HG02642 (cell line): Measurements from ENCODE around the gene SRSF1.
"Not testable (repeated sequence)": the region's sequence is repeated elsewhere in the genome, so short reads cannot be mapped to it uniquely, and the experiment has no call there.

Experiments used
- ATAC-seq: cut with Tn5 transposase; IDR thresholded peaks from one replicate; pipeline ENCODE4 v1.9.1; 2021; ENCODE audit warnings: mild to moderate bottlenecking; ENCODE audit not compliant: unreplicated experiment, poor library complexity

Gene SRSF1

DNA sequence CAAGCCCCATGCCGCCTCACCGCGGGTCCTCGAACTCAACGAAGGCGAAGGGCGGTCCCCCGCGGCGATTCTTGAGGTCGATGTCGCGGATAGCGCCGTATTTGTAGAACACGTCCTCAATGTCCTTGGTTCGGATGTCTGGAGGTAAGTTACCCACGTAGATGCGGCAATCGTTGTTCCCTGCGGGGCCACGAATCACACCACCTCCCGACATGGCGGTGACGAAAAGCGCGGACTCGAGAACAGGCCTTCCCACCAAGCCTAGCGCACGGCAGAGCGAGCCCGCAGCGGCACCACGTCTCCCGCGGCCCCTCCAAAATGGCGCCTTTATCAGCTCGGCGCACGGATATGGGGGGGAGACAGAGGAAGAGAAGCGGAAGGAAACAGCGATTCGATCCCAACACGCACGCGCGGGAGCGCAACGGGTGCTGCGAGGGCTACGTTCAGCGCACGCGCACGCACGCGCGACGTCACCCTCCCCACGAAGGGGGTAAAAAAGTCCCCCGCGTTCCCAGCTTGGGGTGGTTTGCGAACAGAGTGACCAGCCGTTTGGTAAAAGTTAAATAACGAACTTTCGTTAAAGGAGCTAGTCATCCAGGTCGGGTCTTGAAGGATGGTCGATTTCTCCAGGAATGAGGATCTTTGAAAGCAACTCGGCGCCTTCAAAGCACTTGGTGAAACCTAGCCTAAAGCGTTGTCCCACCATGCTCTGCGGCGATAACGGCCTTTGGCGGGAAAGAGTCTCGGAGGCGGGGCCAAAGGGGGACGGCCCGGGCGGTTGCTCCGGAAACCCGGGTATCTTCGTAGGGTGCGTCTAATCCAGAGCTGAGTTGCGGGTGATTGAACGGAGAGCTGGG, at the start of gene SRSF1:
Gene SRSF1 (minus strand): TSS at position 323 of the 857 bp plus-strand sequence. CDS start 109 bp downstream, at position 214.
- peak; percentile 88 for ATAC-seq

DNA sequence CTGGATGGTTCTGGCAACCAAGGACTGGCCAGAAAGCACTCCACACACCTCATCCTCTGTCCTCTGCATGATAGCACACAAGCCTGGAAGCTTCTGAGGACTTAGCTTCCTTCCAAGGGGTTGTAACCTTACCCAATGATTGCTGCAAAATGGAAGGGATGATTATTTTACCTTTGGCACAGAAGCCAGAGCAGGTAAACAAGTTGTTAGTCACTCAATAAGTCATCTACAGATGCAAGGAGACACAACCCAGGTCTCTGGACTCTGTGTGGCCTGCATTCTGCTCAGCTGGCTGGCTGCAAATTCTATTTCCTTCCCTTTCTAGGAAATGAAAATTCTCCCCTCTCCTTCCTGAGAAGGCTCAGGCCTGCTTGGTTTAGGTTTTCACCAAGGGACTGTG, 49.4 kb upstream of the SRSF1 start:
- ATAC-seq: no peak

DNA sequence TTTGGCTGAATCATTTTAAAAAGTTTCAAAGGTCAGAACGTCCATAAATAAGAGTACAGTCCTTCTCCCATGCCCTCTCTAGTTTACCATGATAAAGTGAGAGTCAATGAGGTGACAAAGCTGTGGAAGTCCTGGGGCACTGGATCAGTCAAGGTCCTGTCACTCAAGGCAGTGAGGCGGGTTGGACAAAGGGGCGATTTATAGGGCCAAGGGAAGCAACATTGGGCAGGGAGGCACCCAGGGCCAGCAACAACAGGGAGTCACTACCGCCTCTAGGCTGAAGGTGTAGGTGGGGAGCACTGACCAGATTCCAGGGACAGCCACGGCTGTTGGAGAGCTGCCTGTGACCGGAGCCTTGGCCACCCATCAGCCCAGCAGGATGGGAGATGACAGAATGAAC, 47.6 kb upstream of the SRSF1 start:
- ATAC-seq: no peak

DNA sequence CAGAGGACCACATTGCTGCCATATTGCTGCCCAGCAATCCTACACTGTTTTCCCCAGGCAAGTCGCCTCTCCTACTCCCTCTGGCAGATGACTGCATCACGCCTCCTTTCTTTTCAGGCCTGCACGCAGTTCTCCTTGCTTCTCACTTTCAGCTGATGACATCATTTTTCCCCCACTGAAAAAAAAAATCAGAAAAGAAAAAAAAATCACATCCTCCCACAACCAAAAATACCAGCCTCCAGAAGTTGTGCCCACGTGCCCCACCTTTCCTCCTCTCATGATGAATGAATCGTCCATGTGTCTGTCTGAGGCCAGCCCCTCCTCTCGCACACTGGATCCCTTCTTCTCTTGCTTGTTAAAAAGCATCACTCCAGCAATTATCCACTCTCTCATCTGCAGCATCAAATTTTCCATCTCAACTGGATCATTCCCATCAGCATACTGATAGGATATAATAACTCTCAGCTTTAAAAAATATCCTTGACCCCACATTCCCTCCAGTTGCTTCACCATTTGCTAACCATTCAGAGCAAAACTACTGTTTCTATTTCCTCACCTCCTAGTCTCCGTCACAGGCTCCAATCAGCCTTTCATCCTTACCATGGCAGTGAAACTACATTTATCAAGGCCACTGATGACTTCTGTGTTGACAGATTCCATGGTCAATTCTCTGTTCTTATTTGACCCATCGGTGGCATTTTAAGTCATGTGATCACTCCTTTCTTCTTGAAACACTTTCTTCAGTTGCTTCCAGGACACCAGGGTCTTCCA, 46.1 kb upstream of the SRSF1 start:
- no peak for ATAC-seq

- no peak for ATAC-seq
These were observed 45.4 kb upstream of the SRSF1 start for GRCh38 chr17:58052407-58052806.

- no peak for ATAC-seq
These were observed 44.4 kb upstream of the SRSF1 start for GRCh38 chr17:58051468-58051867.

DNA sequence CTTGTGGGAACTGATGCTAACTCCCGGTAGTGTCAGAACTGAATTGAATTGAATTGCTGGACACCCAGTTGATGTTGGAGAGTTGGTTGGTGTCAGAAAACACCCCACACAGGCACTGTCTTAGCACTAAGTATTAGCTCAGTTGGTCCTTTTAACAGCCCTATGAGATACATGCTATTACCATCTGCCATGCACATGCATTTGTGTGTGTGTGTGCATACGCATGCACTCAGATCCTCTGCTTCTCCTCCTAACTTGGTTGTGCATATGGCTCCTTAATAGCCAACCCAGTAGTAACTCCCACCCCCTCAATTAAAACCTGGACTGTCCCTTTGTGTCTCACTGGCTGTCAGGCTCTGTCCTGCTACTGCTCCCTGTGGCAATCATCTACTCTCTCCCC, 43.9 kb upstream of the SRSF1 start:
- no peak for ATAC-seq

GRCh38 chr17:58049533-58049932, 42.5 kb upstream of the SRSF1 start:
- no peak for ATAC-seq

- ATAC-seq: no peak
These were observed 40.5 kb upstream of the SRSF1 start for GRCh38 chr17:58047376-58048150.

GRCh38 chr17:58046239-58047094, 39.4 kb upstream of the SRSF1 start:
- ATAC-seq: no peak

GRCh38 chr17:58044256-58044655, 37.2 kb upstream of the SRSF1 start:
- ATAC-seq: not testable (repeated sequence)

DNA sequence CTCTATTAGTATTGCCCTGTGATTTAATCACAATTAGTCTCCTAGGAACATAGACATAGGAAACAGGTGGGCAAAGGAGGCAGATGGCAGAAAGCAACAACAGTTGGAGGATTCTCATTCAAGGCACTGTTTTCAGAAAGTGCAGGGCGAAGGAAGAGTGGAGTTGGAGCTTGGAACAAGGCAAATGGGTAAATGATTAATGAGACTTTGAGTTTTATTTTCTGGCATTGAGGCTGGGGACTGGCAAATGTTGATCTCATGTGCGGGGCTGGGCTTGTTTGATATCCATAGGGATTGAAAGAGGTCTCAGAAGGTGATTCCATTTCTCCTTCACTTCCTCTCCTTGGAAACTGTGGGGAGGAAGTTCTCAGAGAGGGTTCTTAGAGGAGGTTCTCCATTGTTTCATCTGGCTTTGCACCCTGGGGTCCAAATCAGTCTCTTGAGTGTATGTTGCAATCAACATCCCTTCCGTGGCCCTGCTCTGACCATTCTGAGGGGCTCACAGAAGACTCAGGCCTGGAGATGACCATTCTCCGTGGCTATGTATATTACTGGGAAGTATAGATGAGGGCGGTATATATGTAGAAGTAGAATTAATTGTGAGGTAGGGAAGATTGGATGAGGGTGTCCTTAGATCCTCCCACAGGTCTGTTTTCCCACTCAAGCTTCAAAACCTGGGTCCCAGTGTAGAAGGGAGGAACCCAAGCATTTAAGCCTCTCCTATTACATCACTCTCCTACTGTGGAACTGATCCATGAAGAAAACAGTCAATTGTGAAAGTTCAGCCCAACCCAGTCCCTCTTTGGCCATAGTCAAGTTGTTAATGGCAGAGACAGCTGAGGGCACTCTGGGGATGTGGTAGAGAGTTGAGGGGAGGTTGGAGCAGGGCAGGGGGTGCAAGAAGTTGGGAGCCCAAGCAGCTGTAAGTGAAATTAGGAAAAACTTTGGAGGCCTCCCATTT, 36.5 kb upstream of the SRSF1 start:
- ATAC-seq: no peak

DNA sequence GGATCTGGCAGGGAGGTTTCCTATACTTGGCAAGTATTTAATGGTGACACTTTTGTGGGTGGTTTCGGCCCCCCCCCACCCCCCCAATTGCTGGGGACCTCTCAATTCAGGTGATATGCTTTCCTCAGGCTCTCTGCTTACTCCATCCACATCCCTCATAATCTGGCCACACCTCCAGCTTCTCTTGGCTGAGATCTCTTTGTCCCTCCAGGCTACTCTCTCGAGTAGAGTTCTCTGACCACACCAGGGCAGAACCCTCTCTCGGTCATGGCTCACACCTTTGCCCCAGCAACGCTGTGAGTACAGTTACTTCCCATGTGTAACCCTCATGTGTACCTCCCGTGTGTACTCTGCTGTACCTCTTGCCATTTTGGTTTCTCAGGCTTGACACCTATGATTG, 34.1 kb upstream of the SRSF1 start:
- ATAC-seq: no peak

- ATAC-seq: no peak
These were observed 33.3 kb upstream of the SRSF1 start for GRCh38 chr17:58040386-58040785.

GRCh38 chr17:58039975-58040374, 32.9 kb upstream of the SRSF1 start:
- no peak for ATAC-seq

DNA sequence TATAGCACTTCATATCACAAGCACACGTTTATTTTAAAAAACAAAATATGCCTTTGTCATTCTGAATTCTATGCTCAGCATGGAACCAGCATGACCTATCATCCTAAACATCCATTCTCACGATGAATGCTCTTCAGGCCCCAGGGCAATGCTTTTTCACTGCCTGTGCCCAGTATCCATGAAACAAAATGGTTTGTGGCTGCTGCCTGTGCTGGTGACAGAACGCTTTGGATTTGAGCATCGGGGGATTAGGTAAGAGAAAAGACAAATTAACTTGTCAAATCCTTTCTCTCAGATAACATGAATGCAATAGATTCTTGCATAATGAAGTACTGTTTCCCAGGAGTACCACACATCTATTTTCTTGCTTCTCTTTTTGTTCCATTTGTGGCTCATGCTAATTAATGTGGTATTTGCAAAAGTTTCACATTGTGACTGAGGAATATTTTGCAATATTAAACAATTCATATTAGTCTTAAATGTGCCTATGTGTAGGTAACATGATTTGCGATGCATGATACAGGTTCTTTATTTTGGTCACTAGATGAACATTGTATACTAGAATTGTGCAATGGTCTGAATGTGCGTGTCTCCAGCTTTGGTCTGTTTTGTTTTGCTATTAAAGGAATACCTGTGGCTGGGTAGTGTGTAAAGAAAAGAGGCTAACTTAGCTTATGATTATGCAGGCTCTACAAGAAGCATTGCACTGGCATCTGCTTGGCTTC, 25.8 kb upstream of the SRSF1 start:
- no peak for ATAC-seq

DNA sequence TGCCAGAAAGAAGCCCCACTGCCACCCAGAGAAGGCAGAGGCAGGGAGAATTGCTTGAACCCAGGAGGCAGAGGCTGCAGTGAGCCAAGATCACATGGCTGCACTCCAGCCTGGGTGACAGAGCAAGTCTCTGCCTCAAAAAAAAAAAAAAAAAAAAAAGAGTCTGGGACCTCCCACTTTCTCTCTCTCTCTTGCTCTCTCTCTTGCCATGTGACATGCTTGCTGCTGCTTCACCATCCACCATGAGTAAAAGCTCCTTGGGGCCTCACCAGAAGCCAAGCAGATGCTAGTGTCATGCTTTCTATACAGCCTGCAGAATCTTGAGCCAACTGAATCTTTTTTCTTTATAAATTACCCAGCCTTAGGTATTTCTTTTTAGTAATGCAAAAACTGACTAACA, 21.5 kb upstream of the SRSF1 start:
- no peak for ATAC-seq

DNA sequence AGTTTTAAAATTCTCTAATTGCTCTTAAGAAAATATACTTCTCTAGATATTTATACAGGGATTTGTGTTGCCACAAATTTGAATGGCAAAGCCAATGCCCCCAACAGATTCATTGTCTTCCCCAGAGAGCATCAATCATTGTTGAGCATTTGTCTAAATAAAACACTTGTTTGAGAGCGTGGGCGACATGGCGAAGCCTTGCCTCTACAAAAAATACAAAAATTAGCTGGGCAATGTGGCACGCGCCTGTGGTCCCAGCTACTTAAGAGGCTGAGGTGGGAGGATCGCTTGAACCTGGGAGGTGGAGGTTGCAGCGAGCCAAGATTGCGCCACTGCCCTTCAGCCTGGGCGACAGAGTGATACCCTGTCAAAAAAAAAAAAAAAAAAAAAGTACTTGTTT, 13.4 kb upstream of the SRSF1 start:
- no peak for ATAC-seq
